H9 (cell line): ENCODE results near the gene KRTCAP2. TPM values are rescaled to one million over a fixed set of nuclear protein-coding genes. Genes with fewer than 3 reads are reported as not detected.

Experiments used
- DNase-seq: peaks from one replicate; pipeline ENCODE4 v3.0.0-alpha.2; 2017
- H2AFZ ChIP-seq: one replicate; pipeline ENCODE4 v1.6.1; 2013; ENCODE audit warnings: mild to moderate bottlenecking, low read length, control low read depth, moderate library complexity
- H2AK5ac ChIP-seq: 2 replicates; pipeline ENCODE4 v1.6.1; 2013; ENCODE audit warnings: low read length, control low read depth, mixed read lengths; ENCODE audit not compliant: insufficient read length
- H2BK120ac ChIP-seq: one replicate; pipeline ENCODE4 v1.6.1; 2013; ENCODE audit warnings: low read depth, mild to moderate bottlenecking, low read length, control low read depth, inconsistent platforms; ENCODE audit not compliant: poor library complexity, severe bottlenecking
- H2BK12ac ChIP-seq: 2 replicates; pipeline ENCODE4 v1.6.1; 2013; ENCODE audit warnings: low read length, control low read depth, mixed read lengths, low read depth; ENCODE audit not compliant: insufficient read length
- H2BK15ac ChIP-seq: 2 replicates; pipeline ENCODE4 v1.6.1; 2013; ENCODE audit warnings: low read depth, low read length, control low read depth
- H2BK20ac ChIP-seq: one replicate; pipeline ENCODE4 v1.6.1; 2013; ENCODE audit warnings: low read depth, mild to moderate bottlenecking, low read length, control low read depth, inconsistent platforms; ENCODE audit not compliant: poor library complexity, severe bottlenecking
- H2BK5ac ChIP-seq: 2 replicates; pipeline ENCODE4 v1.6.1; 2013; ENCODE audit warnings: low read length, control low read depth, mixed read lengths; ENCODE audit not compliant: insufficient read length
- H3K14ac ChIP-seq: 2 replicates; pipeline ENCODE4 v1.6.1; 2013; ENCODE audit warnings: low read length, control low read depth; ENCODE audit not compliant: insufficient read depth
- H3K18ac ChIP-seq: 2 replicates; pipeline ENCODE4 v1.6.1; 2013; ENCODE audit warnings: low read depth, mild to moderate bottlenecking, mixed read lengths, low read length, control low read depth; ENCODE audit not compliant: insufficient read length
- H3K23ac ChIP-seq: 2 replicates; pipeline ENCODE4 v1.6.1; 2013; ENCODE audit warnings: low read length, control low read depth, mixed read lengths, low read depth; ENCODE audit not compliant: insufficient read length
- H3K23me2 ChIP-seq: 2 replicates; pipeline ENCODE4 v1.6.1; 2013; ENCODE audit warnings: low read depth, mild to moderate bottlenecking, mixed read lengths, low read length, control low read depth; ENCODE audit not compliant: insufficient read length, poor library complexity, severe bottlenecking
- H3K27ac ChIP-seq: 2 replicates; pipeline ENCODE4 v1.5.1; 2013; ENCODE audit warnings: low read length, control low read depth, mixed read lengths, low read depth; ENCODE audit not compliant: insufficient read length
- H3K27me3 ChIP-seq: 2 replicates; pipeline ENCODE4 v1.6.1; 2013; ENCODE audit warnings: low read length, control low read depth, inconsistent platforms; ENCODE audit not compliant: insufficient read depth
- H3K4ac ChIP-seq: 2 replicates; pipeline ENCODE4 v1.6.1; 2013; ENCODE audit warnings: low read depth, mild to moderate bottlenecking, control low read depth, inconsistent platforms, low read length, moderate library complexity
- H3K4me1 ChIP-seq: 2 replicates; pipeline ENCODE4 v1.6.1; 2013; ENCODE audit warnings: low read length, control low read depth, inconsistent platforms; ENCODE audit not compliant: insufficient read depth
- H3K4me2 ChIP-seq: 2 replicates; pipeline ENCODE4 v1.6.1; 2013; ENCODE audit warnings: low read length, control low read depth, mixed read lengths; ENCODE audit not compliant: insufficient read length, insufficient read depth
- H3K56ac ChIP-seq: 2 replicates; pipeline ENCODE4 v1.6.1; 2013; ENCODE audit warnings: low read depth, mild to moderate bottlenecking, mixed read lengths, low read length, control low read depth; ENCODE audit not compliant: insufficient read length
- H3K79me1 ChIP-seq: 2 replicates; pipeline ENCODE4 v1.6.1; 2013; ENCODE audit warnings: low read depth, mild to moderate bottlenecking, moderate library complexity, low read length, control low read depth, inconsistent platforms; ENCODE audit not compliant: insufficient read depth, poor library complexity, severe bottlenecking
- H3K79me2 ChIP-seq: 2 replicates; pipeline ENCODE4 v1.6.1; 2013; ENCODE audit warnings: low read length, control low read depth, inconsistent platforms; ENCODE audit not compliant: insufficient read depth
- H3K9ac ChIP-seq: 2 replicates; pipeline ENCODE4 v1.6.1; 2013; ENCODE audit warnings: low read length, control low read depth, mixed read lengths; ENCODE audit not compliant: insufficient read length; ENCODE audit errors: extremely low read depth
- H3K9me3 ChIP-seq: one replicate; pipeline ENCODE4 v1.6.1; 2013; ENCODE audit warnings: low read depth, low read length, inconsistent platforms; ENCODE audit not compliant: control insufficient read depth
- H3T11ph ChIP-seq: one replicate; pipeline ENCODE4 v1.6.1; 2013; ENCODE audit warnings: mild to moderate bottlenecking, low read length, control low read depth, inconsistent platforms
- H4K20me1 ChIP-seq: one replicate; pipeline ENCODE4 v1.6.1; 2013; ENCODE audit not compliant: control insufficient read depth, insufficient read length, insufficient read depth
- H4K5ac ChIP-seq: 2 replicates; pipeline ENCODE4 v1.6.1; 2013; ENCODE audit warnings: low read depth, mild to moderate bottlenecking, mixed read lengths, low read length, control low read depth; ENCODE audit not compliant: insufficient read length
- H4K8ac ChIP-seq: replicated peaks from 2 replicates; pipeline ENCODE4 v1.6.1; 2013; ENCODE audit warnings: low read length, control low read depth, mixed read lengths, low read depth; ENCODE audit not compliant: insufficient read length
- H4K91ac ChIP-seq: 2 replicates; pipeline ENCODE4 v1.6.1; 2013; ENCODE audit warnings: low read depth, mild to moderate bottlenecking, moderate library complexity, mixed read lengths, low read length, control low read depth; ENCODE audit not compliant: insufficient read length
- H3K27ac Mint-ChIP-seq, 3 experiments: 2 replicates in 2 of 3; 3 replicates in 1 of 3; pipeline ENCODE4 v1.8.0; 2020 to 2021; ENCODE audit warnings: mixed read lengths in 3 of 3, mild to moderate bottlenecking in 1 of 3, moderate library complexity in 1 of 3
- H3K27me3 Mint-ChIP-seq: 2 replicates; pipeline ENCODE4 v1.8.0; 2021; ENCODE audit warnings: low read depth, mild to moderate bottlenecking, moderate library complexity, mixed read lengths
- H3K36me3 Mint-ChIP-seq, 3 experiments: 2 replicates in 2 of 3; 3 replicates in 1 of 3; pipeline ENCODE4 v1.8.0; 2020 to 2021; ENCODE audit warnings: low read depth in 3 of 3, mixed read lengths in 3 of 3; ENCODE audit not compliant: insufficient read depth in 1 of 3
- H3K4me1 Mint-ChIP-seq, 2 experiments: 2 replicates each; pipeline ENCODE4 v1.8.0; 2020; ENCODE audit warnings: mixed read lengths in 2 of 2
- H3K4me3 Mint-ChIP-seq, 2 experiments: 2 replicates in 1 of 2; 3 replicates in 1 of 2; pipeline ENCODE4 v1.8.0; 2020 to 2021; ENCODE audit warnings: mild to moderate bottlenecking in 2 of 2, mixed read lengths in 2 of 2, moderate library complexity in 1 of 2
- H3K9me3 Mint-ChIP-seq, 2 experiments: 2 replicates in 1 of 2; 3 replicates in 1 of 2; pipeline ENCODE4 v1.8.0; 2020; ENCODE audit warnings: mild to moderate bottlenecking in 2 of 2, mixed read lengths in 2 of 2, moderate library complexity in 1 of 2
- CTCF ChIP-seq: fragments of 200-600 bp; sonication (generic); conservative IDR thresholded peaks from 3 replicates; pipeline ENCODE4 v1.8.0; 2021; ENCODE audit warnings: antibody characterized with exemption, mild to moderate bottlenecking
- WGBS: extraction: QIAGEN DNeasy Blood & Tissue Kit; methylation state at CpG from one replicate; pipeline ENCODE4 v1.1.7; 2013; ENCODE audit warnings: missing lambda C conversion rate, low lambda C conversion rate, mixed read lengths; ENCODE audit not compliant: insufficient read length; ENCODE audit errors: extremely low coverage; 5-methylcytosine and 5-hydroxymethylcytosine counted together
- total RNA-seq: library from RNA; stranded (reverse); gene quantifications from 2 replicates; pipeline ENCODE4 v1.2.1, GENCODE V29; 2021

Gene KRTCAP2
- total RNA-seq, 1 experiment from 2014 or later = 149 TPM

- no peak overlapping the region for H2BK15ac ChIP-seq
- no peak overlapping the region for H2AK5ac ChIP-seq
- H3K23ac ChIP-seq = no peak overlapping the region
- no peak overlapping the region for H3T11ph ChIP-seq
- no peak overlapping the region for H3K27ac ChIP-seq
- peaks cover 9 to 33% (median 25%) of the 10 kb centered on the region in 3 experiments for H3K36me3 Mint-ChIP-seq
- peaks cover 22% of the 10 kb centered on the region for H3K23me2 ChIP-seq
- no peak overlapping the region for H3K56ac ChIP-seq
- no CpG with 5 or more reads among the region's 8 CpGs for WGBS
- no peak overlapping the region for H3K14ac ChIP-seq
- no peak overlapping the region for H3K4ac ChIP-seq
- peaks cover 26 to 38% of the 10 kb centered on the region in 2 experiments for H3K4me1 Mint-ChIP-seq
- H3K9ac ChIP-seq = peak overlapping the region; percentile 76
- H4K20me1 ChIP-seq = no peaks in the 10 kb centered on the region
- H2BK12ac ChIP-seq = no peak overlapping the region
- peak overlapping the region; percentile 67 to 95 (median 67) for H3K27ac Mint-ChIP-seq
- H3K4me2 ChIP-seq = peak overlapping the region; percentile 75
- peak overlapping the region; percentile 92 to 97 for H3K4me3 Mint-ChIP-seq
- DNase-seq = no peak
- no peak overlapping the region for H4K91ac ChIP-seq
- no peaks in the 10 kb centered on the region for H3K79me1 ChIP-seq
- no peaks in the 10 kb centered on the region for H3K9me3 Mint-ChIP-seq
- H3K27me3 Mint-ChIP-seq = no peaks in the 10 kb centered on the region; the same call in 1 of the 2 replicates
- H2BK120ac ChIP-seq = no peak overlapping the region
- no peaks in the 10 kb centered on the region; the same call in 1 of the 2 replicates for H3K79me2 ChIP-seq
- TF ChIP-seq CTCF = no peak
- H4K5ac ChIP-seq = no peak overlapping the region
- no peak overlapping the region for H2AFZ ChIP-seq
- H2BK20ac ChIP-seq = no peak overlapping the region
- H3K9me3 ChIP-seq = no peaks in the 10 kb centered on the region
- H2BK5ac ChIP-seq = no peak overlapping the region
- H3K18ac ChIP-seq = no peak overlapping the region
- H3K4me1 ChIP-seq = no peaks in the 10 kb centered on the region
- H4K8ac ChIP-seq = no peak overlapping the region
- H3K27me3 ChIP-seq = no peaks in the 10 kb centered on the region
Measured at GRCh38 chr1:155171836-155172731, 1.0 kb downstream of the KRTCAP2 start.
